Stomach (tissue), 9 donors: ENCODE data around the gene SLC17A9. TPM values are rescaled to one million over a fixed set of nuclear protein-coding genes. Genes with fewer than 3 reads are reported as not detected.

Experiments used
- DNase-seq, 2 donors: peaks; one replicate each; pipeline versions ENCODE4 v3.0.0 to v3.0.0-alpha.2; 2013 to 2019
- H3K27ac ChIP-seq, 5 donors: fragments of 200-600 bp in 4 of 5; sonication (generic) in 4 of 5; one replicate each; pipeline ENCODE4 v1.5.1; 2013 to 2019; ENCODE audit warnings: mild to moderate bottlenecking in 1 of 5, moderate library complexity in 1 of 5
- H3K27me3 ChIP-seq, 3 donors: fragments of 200-600 bp; sonication (generic); one replicate each; pipeline ENCODE4 v1.5.1; 2017 to 2019; ENCODE audit warnings: mixed run types in 1 of 3
- H3K36me3 ChIP-seq, 4 donors: fragments of 200-600 bp; sonication (generic); 1 replicate in 3 of 4; 2 replicates in 1 of 4; pipeline ENCODE4 v1.5.1; 2016 to 2019
- H3K4me1 ChIP-seq, 4 donors: fragments of 200-600 bp; sonication (generic); one replicate each; pipeline ENCODE4 v1.5.1; 2016 to 2019
- H3K4me3 ChIP-seq, 4 donors: fragments of 200-600 bp; sonication (generic) in 3 of 4; one replicate each; pipeline ENCODE4 v1.5.1; 2016 to 2019; ENCODE audit warnings: mild to moderate bottlenecking in 1 of 4
- H3K9me3 ChIP-seq, 4 donors: fragments of 200-600 bp; sonication (generic); one replicate each; pipeline ENCODE4 v1.5.1; 2016 to 2019
- EP300 ChIP-seq: sonication (generic); formaldehyde crosslinking; IDR thresholded peaks from one replicate; pipeline ENCODE4 v1.6.1; 2017; ENCODE audit warnings: antibody characterized with exemption
- POLR2A ChIP-seq, 4 donors: fragments of 450-650 bp; IDR thresholded peaks; one replicate each; pipeline ENCODE4 v1.6.1; 2016; ENCODE audit warnings: antibody characterized with exemption in 4 of 4, control low read depth in 2 of 4, mild to moderate bottlenecking in 1 of 4, moderate library complexity in 1 of 4
- POLR2AphosphoS5 ChIP-seq, 3 donors: sonication (generic); formaldehyde crosslinking; IDR thresholded peaks; one replicate each; pipeline ENCODE4 v1.6.1; 2016; ENCODE audit warnings: antibody characterized with exemption in 3 of 3
- WGBS, 5 donors: extraction: QIAGEN DNeasy Blood & Tissue Kit in 3 of 5; methylation state at CpG; one replicate each; pipeline versions ENCODE4 v1.1.5 to v1.1.7; 2013 to 2018; 5-methylcytosine and 5-hydroxymethylcytosine counted together
- intact Hi-C: fragments of 100-400 bp; cut with DNase I; formaldehyde crosslinking; loops from one replicate; pipeline ENCODE4 v1.15.1; 2023; ENCODE audit warnings: low total_unique reads
- polyA plus RNA-seq, 3 donors: library from polyadenylated mRNA; stranded (reverse); fragments of 200-250 nt; gene quantifications; one replicate each; pipeline ENCODE4 v1.2.3, GENCODE V29; 2013
- total RNA-seq, 5 donors: library from RNA; depleted of rRNA; stranded (reverse); fragments of >200 nt; gene quantifications; one replicate each; pipeline versions ENCODE4 v1.1.0 to v1.2.3, GENCODE V29; 2014 to 2016
- TF ChIP-seq, protein P1 (sequence below), 7 experiments: fragments of 450-650 bp in 4 of 7; fragments of 200-600 bp in 3 of 7; sonication (generic) in 3 of 7; IDR thresholded peaks; one replicate each; pipeline ENCODE4 v1.5.1; 2016 to 2019; ENCODE audit warnings: antibody characterized with exemption in 7 of 7, control low read depth in 2 of 7, mild to moderate bottlenecking in 1 of 7
- donor health status: healthy with polysubstance abuse.
- donor health status: Bipolar disorder and iron deficiency.
- donor health status: healthy.

The SLC17A9 gene
- total and polyA plus RNA-seq, 8 donors = 1.1 to 76.4 (median 12.6) TPM

DNA sequence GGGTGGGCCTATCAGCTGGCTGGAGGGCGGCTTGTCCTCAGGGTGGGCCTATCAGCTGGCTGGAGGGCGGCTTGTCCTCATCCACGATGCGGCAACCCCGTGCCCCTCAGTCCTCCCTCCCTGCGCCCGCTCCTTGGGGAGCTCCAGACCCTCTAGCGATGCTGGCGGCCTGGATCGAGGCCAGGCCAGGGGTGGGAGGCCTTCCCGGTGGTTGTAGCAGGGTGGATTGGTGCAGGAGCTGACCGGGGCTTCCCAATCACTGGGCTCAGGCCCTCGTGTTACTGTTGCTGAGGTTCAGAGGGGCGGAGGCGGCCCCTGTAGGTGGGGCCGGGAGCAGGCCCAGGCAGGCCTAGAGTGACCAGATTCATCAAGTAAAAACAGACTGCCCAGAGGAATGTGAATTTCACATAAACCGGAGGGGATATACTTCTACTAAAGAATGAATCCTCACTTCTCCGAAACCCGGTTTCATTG, 8.8 kb downstream of the SLC17A9 start:
- Histone ChIP-seq H3K9me3 (no peaks in the 10 kb centered on the region), H3K27ac (no peak overlapping the region), H3K36me3 (peaks cover 0 to 91% (median 48%) of the 10 kb centered on the region in 4 donors), H3K27me3 (no peaks in the 10 kb centered on the region), H3K4me3 (no peak overlapping the region), H3K4me1 (peaks cover 0 to 4% (median 0%) of the 10 kb centered on the region in 4 donors)
- intact Hi-C loops = no loop called here
- TF ChIP-seq EP300 (no peak), POLR2A (IDR thresholded peaks at IDR 0.05) (no peak), POLR2AphosphoS5 (IDR thresholded peaks at IDR 0.05) (no peak)
- TF ChIP-seq, protein P1, sequence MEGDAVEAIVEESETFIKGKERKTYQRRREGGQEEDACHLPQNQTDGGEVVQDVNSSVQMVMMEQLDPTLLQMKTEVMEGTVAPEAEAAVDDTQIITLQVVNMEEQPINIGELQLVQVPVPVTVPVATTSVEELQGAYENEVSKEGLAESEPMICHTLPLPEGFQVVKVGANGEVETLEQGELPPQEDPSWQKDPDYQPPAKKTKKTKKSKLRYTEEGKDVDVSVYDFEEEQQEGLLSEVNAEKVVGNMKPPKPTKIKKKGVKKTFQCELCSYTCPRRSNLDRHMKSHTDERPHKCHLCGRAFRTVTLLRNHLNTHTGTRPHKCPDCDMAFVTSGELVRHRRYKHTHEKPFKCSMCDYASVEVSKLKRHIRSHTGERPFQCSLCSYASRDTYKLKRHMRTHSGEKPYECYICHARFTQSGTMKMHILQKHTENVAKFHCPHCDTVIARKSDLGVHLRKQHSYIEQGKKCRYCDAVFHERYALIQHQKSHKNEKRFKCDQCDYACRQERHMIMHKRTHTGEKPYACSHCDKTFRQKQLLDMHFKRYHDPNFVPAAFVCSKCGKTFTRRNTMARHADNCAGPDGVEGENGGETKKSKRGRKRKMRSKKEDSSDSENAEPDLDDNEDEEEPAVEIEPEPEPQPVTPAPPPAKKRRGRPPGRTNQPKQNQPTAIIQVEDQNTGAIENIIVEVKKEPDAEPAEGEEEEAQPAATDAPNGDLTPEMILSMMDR (IDR thresholded peaks at IDR 0.05) = no peak
- 80 to 90% (median 84%) methylated on average over 10 to 19 of the region's 19 CpGs for WGBS, 5 donors
- DNase-seq = peak in 1 of 2 donors; percentile 61

DNA sequence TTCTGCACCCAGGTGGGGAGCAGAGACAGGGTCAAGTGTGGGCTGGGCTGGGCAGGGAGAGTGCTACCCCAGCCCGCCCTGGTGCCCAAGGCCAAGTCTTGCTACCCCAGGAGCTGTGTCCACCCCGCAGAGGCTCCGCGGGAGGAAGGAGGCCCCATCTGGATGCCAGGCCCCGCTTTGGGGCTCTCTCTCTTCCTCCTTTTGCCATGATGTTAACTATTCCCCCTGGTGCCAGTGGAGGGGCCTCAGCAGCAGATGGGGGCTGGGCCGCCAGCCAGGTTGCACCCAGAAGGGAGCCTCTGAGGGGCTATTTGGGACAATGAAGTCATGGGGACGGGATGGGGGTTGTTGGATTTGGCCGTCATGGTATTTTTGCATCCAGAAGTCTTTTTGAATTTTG, 9.3 kb downstream of the SLC17A9 start:
- Histone ChIP-seq H3K27ac (no peak overlapping the region), H3K27me3 (no peaks in the 10 kb centered on the region), H3K4me1 (no peaks in the 10 kb centered on the region), H3K9me3 (no peaks in the 10 kb centered on the region), H3K36me3 (peaks cover 0 to 92% (median 48%) of the 10 kb centered on the region in 4 donors), H3K4me3 (no peak overlapping the region)
- intact Hi-C loops = no loop called here
- WGBS, 5 donors = 93 to 94% (median 93%) methylated on average over 8 of the region's 8 CpGs
- TF ChIP-seq EP300 (no peak), POLR2A (IDR thresholded peaks at IDR 0.05) (no peak), POLR2AphosphoS5 (IDR thresholded peaks at IDR 0.05) (no peak)
- TF ChIP-seq, protein P1 (IDR thresholded peaks at IDR 0.05) = no peak
- no peak for DNase-seq

DNA sequence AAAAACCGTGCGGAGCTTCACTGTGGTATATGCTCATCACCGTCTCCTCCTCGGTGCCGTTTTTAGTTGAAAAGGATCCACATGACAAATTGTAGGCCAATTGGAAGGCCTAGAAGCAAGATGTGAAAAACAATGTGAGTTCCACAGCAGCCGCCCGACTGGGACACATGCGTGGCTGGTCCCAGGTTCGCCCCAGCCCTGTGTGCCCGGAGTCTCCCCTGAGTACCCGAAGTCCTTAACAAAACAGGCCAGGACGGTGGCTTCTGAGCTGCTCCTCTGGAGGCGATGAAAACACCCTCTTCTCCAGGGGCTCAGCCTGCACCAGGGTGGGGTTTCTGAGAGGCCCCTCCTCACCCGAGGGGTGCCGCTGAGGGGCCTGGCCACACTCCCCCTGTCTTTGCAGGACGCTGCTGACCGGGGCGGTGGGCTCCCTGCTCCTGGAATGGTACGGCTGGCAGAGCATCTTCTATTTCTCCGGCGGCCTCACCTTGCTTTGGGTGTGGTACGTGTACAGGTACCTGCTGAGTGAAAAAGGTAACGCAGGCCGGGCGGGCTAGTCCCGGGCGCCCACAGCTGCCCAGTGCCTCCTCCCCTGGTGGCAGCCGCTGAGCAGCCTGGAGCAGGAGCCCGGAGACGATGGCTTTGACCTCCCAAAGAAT, 9.8 kb downstream of the SLC17A9 start:
- H3K4me1 ChIP-seq = no peaks in the 10 kb centered on the region
- TF ChIP-seq EP300 = no peak
- no peak for TF ChIP-seq POLR2A (IDR thresholded peaks at IDR 0.05)
- TF ChIP-seq, protein P1 (IDR thresholded peaks at IDR 0.05) = no peak
- no peak for TF ChIP-seq POLR2AphosphoS5 (IDR thresholded peaks at IDR 0.05)
- 92 to 96% (median 95%) methylated on average over 18 to 30 of the region's 30 CpGs for WGBS, 5 donors
- no peak overlapping the region for H3K4me3 ChIP-seq
- peaks cover 0 to 92% (median 46%) of the 10 kb centered on the region in 4 donors for H3K36me3 ChIP-seq
- H3K27ac ChIP-seq = no peak overlapping the region
- no peaks in the 10 kb centered on the region for H3K9me3 ChIP-seq
- no peak for DNase-seq
- intact Hi-C loops = no loop called here
- H3K27me3 ChIP-seq = no peaks in the 10 kb centered on the region

DNA sequence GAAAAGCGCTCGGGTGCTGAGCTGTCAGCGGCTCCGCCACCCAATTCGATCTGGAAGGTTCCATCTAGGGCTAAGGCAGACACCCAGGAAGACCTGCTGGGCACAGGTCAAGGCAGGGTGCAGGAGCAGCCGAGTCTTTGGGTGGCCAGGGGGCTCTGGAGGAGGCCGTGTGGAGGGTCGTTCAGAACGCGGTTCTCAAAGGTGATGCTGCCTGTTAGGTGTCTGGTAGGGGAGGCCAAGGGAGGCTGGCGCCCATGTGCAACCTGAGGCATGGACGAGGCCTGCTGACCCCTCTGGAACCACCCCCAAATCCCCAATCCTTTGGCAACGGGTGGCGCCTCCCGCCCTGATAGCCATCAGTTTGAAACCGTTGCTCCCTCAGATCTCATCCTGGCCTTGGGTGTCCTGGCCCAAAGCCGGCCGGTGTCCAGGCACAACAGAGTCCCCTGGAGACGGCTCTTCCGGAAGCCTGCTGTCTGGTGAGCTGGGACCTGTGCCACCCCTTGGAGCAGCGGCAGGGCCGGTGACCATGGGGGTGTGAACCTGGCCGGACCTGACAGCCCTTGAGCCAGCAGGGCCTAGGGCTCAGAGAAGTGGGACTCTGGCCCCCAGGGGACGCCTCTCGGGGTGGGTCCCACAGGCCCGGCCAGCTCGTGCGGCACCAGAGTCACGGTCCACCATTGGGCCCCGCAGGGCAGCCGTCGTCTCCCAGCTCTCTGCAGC, 10.5 kb downstream of the SLC17A9 start:
- WGBS, 5 donors = 87 to 96% (median 91%) methylated on average over 22 to 32 of the region's 32 CpGs
- no peak overlapping the region for H3K27ac ChIP-seq
- H3K4me1 ChIP-seq = no peaks in the 10 kb centered on the region
- peaks cover 0 to 92% (median 42%) of the 10 kb centered on the region in 4 donors for H3K36me3 ChIP-seq
- intact Hi-C loops = no loop called here
- no peak overlapping the region for H3K4me3 ChIP-seq
- peaks cover 0 to 7% (median 0%) of the 10 kb centered on the region in 3 donors for H3K27me3 ChIP-seq
- DNase-seq = no peak
- TF ChIP-seq POLR2AphosphoS5 (IDR thresholded peaks at IDR 0.05) = no peak
- TF ChIP-seq POLR2A (IDR thresholded peaks at IDR 0.05) = no peak
- no peak for TF ChIP-seq EP300
- TF ChIP-seq, protein P1 (IDR thresholded peaks at IDR 0.05) = no peak
- H3K9me3 ChIP-seq = no peaks in the 10 kb centered on the region
